Activated naive CD4-positive, alpha-beta T cell treated with Interleukin-2 at 50 U/mL for 16 hours (primary cell): Measurements from ENCODE around the gene C16orf74.

Experiments used
- DNase-seq: peaks from one replicate; pipeline ENCODE4 v3.0.0-alpha.2; 2020

Gene C16orf74

GRCh38 chr16:85746460-85747215 is 4.3 kb downstream of the C16orf74 start:
- no peak for DNase-seq

DNA sequence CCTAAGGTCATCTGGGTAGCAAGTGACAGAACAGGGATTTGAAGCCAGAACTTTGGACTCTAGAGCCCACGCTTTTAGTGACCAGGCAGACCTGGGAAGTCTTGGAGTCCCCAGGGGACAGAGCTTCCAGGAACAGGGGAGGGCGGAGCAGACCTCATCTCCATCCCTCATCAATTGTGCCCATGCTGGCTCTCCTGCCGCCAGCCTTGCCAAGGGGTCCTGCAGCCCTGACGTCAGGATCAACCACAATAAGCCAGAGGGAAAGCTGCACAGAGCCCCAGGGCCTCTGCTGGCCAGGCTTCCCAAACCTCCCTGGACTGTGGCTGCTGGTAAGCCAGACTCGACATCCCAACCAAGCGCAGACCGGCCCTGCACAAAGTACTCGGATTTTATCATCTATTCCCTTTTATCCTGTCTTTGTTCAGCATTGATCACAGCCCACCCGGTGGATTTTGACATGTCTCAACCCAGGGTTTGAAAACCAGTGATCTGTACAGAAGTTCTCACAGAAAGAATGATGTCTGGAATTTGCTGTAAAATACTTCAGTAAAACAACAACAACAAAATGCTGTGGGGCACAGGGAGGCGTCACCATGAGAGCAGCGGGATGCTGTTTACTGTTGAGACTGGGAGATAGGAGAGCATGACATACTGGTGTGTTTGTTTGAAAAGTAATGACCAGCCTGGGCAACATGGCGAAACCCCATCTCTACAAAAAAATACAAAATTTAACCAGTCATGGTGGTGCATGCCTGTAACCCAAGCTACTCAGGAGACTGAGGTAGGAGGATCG is 11.8 kb downstream of the C16orf74 start:
- DNase-seq = no peak

DNA sequence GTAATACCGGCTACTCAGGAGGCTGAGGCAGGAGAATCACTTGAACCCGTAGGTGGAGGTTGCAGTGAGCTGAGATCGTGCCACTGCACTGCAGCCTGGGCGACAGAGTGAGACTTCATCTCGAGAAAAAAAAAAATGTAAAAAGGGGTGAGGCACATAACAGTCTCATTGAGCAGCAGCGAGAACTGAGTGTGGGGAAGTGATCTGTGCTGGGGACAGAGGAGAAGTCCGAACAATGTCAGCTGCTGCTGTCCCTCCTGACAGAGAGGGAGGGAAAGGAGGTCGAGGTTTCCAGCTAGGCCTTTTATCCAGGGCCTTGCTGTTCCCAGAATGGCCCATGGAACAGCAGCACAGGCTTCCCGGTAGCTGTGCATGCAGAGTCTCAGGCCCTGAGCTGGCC is 14.0 kb downstream of the C16orf74 start:
- DNase-seq = no peak

DNA sequence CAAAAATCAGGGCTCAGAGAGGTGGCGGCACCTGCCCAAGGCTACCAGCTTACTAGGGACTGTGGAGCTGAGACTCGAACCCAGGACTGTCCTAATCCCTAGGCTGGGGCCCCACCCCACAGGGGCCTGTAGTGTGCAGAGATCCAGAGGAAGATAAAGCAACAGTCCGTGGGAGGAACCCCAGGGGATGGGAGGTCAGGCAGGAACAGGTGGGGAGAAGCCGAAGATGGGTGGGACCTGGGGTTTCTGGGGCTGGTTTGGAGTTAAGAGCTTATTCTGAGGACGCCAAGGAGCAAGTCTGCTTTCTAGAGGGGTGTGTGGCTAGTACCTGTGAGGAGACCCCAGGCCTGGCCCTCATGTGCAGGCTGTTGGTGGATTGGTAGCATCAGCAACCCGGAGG is 14.9 kb downstream of the C16orf74 start:
- no peak for DNase-seq

GRCh38 chr16:85735225-85735635 is 15.7 kb downstream of the C16orf74 start:
- peak; percentile 30 for DNase-seq

- DNase-seq = no peak
Observed at GRCh38 chr16:85734311-85735017, 16.4 kb downstream of the C16orf74 start.

DNA sequence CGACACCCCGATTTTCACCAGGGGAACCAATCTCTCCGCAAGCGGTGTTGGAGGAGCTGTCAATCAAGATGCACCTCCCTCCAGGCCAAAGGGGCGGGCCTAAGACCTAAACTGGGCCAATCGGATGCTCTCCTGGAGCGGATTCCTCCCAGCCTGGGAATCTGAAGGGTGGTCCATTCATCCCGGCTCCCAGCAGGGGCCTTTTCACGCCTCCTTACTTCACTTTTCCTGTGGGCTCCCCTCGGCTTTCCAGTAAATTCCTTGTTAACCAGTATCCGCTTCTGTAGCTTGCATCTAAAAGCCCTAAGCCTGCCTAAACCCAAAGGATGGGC is 17.1 kb downstream of the C16orf74 start:
- DNase-seq = no peak

- no peak for DNase-seq
Observed at GRCh38 chr16:85733155-85733838, 17.6 kb downstream of the C16orf74 start.

DNA sequence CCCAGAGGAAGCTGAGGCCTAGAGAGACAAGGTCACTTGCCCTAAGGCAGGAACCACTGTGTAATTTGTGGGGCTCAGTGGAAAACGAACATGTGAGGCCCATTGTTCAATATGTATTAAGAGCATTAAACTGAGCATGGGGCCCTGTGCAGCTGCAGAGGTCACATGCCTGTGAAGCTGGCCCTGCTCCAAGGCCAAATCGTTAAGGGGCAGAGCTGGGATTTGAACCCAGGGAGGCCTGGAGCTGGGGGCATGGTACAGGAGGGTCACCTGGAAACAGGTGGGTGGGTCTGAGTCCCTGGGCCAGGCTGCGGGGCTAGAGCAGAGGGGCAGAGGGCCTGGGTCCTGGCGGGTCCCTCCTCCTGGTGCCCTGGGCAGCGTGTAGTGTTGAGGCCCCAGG is 19.7 kb downstream of the C16orf74 start:
- DNase-seq = no peak

- no peak for DNase-seq
Observed at GRCh38 chr16:85730186-85730465, 20.8 kb downstream of the C16orf74 start.

DNA sequence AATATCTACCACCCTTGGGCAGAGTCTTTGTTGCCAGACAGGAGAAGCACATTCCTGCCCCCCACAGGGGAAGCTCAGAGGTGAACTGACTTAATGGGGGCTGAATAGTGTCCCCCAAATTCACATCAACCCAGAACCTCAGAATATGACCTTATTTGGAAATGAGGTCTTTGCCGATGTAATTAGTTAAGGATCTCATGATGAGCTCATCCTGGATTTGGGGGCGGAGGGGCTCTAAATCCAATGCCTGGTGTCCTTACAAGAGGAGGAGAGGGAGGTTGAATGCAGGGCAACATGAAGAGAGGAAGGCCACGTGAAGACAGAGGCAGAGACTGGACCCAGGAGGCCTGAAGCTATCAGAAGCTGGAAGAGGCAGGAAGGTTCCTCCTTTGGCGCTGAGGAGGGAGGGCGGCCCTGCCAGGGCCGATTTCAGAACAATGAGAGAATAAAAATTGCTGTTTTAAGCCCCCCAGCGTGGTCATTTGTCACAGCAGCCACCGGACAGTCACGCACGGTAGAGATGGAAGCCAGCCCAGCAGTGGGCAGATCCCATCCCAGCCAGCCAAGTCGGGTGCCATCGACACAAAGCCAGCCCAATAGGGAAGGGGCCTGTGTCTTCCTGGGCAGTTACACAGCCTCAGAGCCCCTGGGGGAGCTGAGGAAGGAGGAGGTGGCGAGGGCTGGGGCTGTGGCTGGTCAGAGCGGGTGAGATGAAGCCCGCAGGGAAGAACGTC is 21.3 kb downstream of the C16orf74 start:
- no peak for DNase-seq

GRCh38 chr16:85728879-85729278 is 22.0 kb downstream of the C16orf74 start:
- DNase-seq = no peak

DNA sequence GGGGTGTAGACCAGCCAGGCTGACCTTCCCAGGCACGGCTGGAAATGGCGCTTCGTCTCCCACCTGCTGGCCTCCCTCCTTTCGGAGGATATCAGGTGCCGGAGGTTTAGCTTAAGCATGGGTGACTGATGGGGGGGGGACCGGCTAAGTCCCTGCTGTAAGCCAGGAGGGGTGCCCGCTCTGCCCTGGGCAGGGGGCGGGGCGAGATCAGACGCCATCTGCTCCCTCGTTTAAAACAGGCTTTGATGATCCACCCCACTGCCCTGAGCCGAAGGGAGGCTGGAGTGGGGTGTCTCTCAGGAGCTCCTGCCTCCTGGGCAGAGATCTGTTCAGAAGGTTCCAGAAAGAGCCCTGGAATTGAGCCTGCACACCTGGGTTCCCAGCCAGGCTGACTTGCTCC is 26.0 kb downstream of the C16orf74 start:
- no peak for DNase-seq

- no peak for DNase-seq
Observed at GRCh38 chr16:85724126-85724879, 26.6 kb downstream of the C16orf74 start.

GRCh38 chr16:85722128-85722893 is 28.6 kb downstream of the C16orf74 start:
- no peak for DNase-seq

DNA sequence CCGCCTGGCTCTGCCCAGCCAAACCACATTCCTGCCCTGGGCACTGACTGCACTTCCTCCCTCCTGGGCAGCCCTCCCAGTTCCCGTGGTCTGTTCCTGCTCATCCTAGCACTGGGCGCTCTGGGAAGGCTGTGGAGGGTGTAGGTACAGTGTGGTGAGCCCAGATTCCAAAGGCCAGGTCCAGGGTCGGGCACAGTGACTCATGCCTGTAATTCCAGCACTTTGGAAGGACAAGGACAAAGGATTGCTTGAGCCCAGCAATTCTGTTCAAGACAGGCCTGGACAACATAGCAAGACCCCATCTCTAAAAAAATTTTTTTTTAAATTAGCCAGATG is 30.6 kb downstream of the C16orf74 start:
- no peak for DNase-seq

DNA sequence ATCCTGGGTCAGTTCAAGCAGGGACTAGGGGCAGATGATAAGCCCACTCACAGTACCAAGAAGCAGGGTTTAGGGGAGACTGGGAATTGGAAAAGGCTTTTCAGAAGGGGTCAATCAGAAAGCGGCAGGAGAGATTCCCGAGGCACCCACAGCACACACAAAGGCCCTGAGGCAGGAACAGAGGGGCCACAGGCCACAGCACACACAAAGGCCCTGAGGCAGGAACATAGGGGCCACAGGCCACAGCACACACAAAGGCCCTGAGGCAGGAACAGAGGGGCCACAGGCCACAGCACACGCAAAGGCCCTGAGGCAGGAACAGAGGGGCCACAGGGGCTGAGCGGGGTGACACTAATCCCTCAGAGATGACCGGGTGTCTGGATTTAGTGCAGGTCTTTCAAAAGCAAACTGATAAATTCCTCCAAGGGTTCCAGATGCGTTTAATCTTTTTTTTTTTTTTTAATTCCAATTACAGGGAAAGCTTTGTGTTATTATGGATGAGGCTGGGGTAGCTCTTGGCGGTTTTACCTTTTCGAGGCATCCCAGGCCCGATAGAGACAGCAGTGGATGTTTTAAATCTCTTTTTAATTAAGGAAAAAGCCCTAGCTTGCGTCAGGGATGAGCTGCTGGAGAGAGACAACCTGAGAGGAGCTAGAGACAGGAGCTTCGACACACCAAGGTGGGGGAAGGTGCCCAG is 31.1 kb downstream of the C16orf74 start:
- DNase-seq = no peak

- DNase-seq = no peak
Observed at GRCh38 chr16:85718682-85719081, 32.2 kb downstream of the C16orf74 start.

DNA sequence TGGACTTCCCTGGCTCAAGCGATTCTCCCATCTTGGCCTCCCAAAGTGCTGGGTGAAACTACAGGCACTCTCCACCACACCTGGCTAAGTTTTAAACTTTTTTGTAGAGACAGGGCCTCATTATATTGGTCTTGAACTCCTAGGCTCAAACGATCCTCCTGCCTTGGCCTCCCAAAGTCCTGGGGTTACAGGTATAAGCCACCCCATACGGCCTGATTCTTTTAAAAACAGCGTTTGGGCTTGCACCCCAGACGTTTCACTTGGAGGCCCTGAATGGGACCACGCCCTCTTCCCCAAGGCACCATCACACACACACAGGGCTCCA is 32.8 kb downstream of the C16orf74 start:
- no peak for DNase-seq

- peak; percentile 50 for DNase-seq
Observed at GRCh38 chr16:85717393-85718152, 33.3 kb downstream of the C16orf74 start.
